Right hindlimb (tissue), 1 donor: ENCODE measurements around the gene SAA1.
"Not testable (repeated sequence)": the region's sequence is repeated elsewhere in the genome, so short reads cannot be mapped to it uniquely, and the experiment has no call there.

Source experiments
- DNase-seq: peaks from one replicate; pipeline ENCODE4 v3.0.0-alpha.2; 2018

Gene SAA1

GRCh38 chr11:18261721-18262120, 4.3 kb upstream of the SAA1 start:
- DNase-seq: no peak

GRCh38 chr11:18262681-18263350, 3.2 kb upstream of the SAA1 start:
- not testable (repeated sequence) for DNase-seq

GRCh38 chr11:18264035-18264434, 2.0 kb upstream of the SAA1 start:
- no peak for DNase-seq

- DNase-seq: no peak
These were observed 1.1 kb upstream of the SAA1 start for GRCh38 chr11:18264677-18265555.

- not testable (repeated sequence) for DNase-seq
These were observed 1.5 kb downstream of the SAA1 start for GRCh38 chr11:18267335-18268133.

GRCh38 chr11:18269252-18269651, 3.2 kb downstream of the SAA1 start:
- not testable (repeated sequence) for DNase-seq

- no peak for DNase-seq
These were observed 4.0 kb downstream of the SAA1 start for GRCh38 chr11:18270102-18270501.

GRCh38 chr11:18271206-18271605, 5.1 kb downstream of the SAA1 start:
- no peak for DNase-seq

GRCh38 chr11:18277565-18278271, 11.7 kb downstream of the SAA1 start:
- no peak for DNase-seq

GRCh38 chr11:18280438-18281045, 14.5 kb downstream of the SAA1 start:
- DNase-seq: no peak

- DNase-seq: no peak
These were observed 16.6 kb downstream of the SAA1 start for GRCh38 chr11:18282626-18283025.

GRCh38 chr11:18285841-18286240, 19.8 kb downstream of the SAA1 start:
- no peak for DNase-seq

- no peak for DNase-seq
These were observed 22.8 kb downstream of the SAA1 start for GRCh38 chr11:18288911-18289310.

GRCh38 chr11:18294862-18295261, 28.8 kb downstream of the SAA1 start:
- DNase-seq: no peak

- DNase-seq: no peak
These were observed 29.3 kb downstream of the SAA1 start for GRCh38 chr11:18295316-18295715.

- DNase-seq: no peak
These were observed 33.7 kb downstream of the SAA1 start for GRCh38 chr11:18299721-18300120.

GRCh38 chr11:18304745-18305144, 38.7 kb downstream of the SAA1 start:
- DNase-seq: no peak

GRCh38 chr11:18307461-18308139, 41.5 kb downstream of the SAA1 start:
- DNase-seq: no peak

- DNase-seq: no peak
These were observed 42.2 kb downstream of the SAA1 start for GRCh38 chr11:18308242-18308641.

- DNase-seq: no peak
These were observed 43.6 kb downstream of the SAA1 start for GRCh38 chr11:18309691-18310090.

- no peak for DNase-seq
These were observed 44.8 kb downstream of the SAA1 start for GRCh38 chr11:18310800-18311340.
